SK-N-SH (cell line): ENCODE results near the gene NRP2. TPM values are rescaled to one million over a fixed set of nuclear protein-coding genes. Genes with fewer than 3 reads are reported as not detected.

Experiments
- CTCF ChIA-PET: fragments of 300-600, 350-600 bp; formaldehyde crosslinking; extraction: SDS; loops from one replicate; lab custom pipeline; 2021; lab: Yijun Ruan, JAX
- POLR2A ChIA-PET: fragments of 350-600 bp; sonication (Branson Sonifier 250); formaldehyde crosslinking; extraction: SDS; loops from one replicate; lab custom pipeline; 2020; ENCODE audit warnings: antibody characterized with exemption, inconsistent platforms; lab: Yijun Ruan, JAX
- DNase-seq: peaks from one replicate; pipeline ENCODE4 v3.0.0; 2012
- H2AFZ ChIP-seq: fragments of 200-600 bp; sonication (generic); 2 replicates; pipeline ENCODE4 v1.8.1; 2016; ENCODE audit warnings: antibody characterized with exemption, mild to moderate bottlenecking, low read depth
- H3F3A ChIP-seq: fragments of 200-600 bp; sonication (generic); replicated peaks from 2 replicates; pipeline ENCODE3; 2016; ENCODE audit warnings: antibody characterized with exemption, mild to moderate bottlenecking; ENCODE audit not compliant: insufficient read depth
- H3K27ac ChIP-seq, 2 experiments: fragments of 200-500 bp in 1 of 2; fragments of 200-600 bp in 1 of 2; sonication (Bioruptor generic) in 1 of 2; sonication (generic), shearing (Covaris generic) in 1 of 2; 2 replicates each; pipeline versions ENCODE4 v1.5.1 to v1.6.1; 2014 to 2016; ENCODE audit warnings: low read depth in 2 of 2, inconsistent platforms in 1 of 2, low read length in 1 of 2, mild to moderate bottlenecking in 1 of 2, mixed read lengths in 1 of 2
- H3K27me3 ChIP-seq: fragments of 200-600 bp; sonication (generic), shearing (Covaris generic); 2 replicates; pipeline ENCODE4 v1.6.1; 2016; ENCODE audit warnings: mixed run types; ENCODE audit not compliant: insufficient read depth
- H3K36me3 ChIP-seq, 2 experiments: fragments of 200-500 bp in 1 of 2; fragments of 200-600 bp in 1 of 2; sonication (Bioruptor generic) in 1 of 2; sonication (generic) in 1 of 2; replicated peaks in 1 of 2; 2 replicates each; pipeline versions ENCODE3 to v1.5.1; 2014 to 2016; ENCODE audit warnings: low read length in 1 of 2, mild to moderate bottlenecking in 1 of 2; ENCODE audit not compliant: insufficient read depth in 2 of 2, control insufficient read depth in 1 of 2
- H3K4me1 ChIP-seq, 2 experiments: fragments of 200-500 bp in 1 of 2; fragments of 200-600 bp in 1 of 2; sonication (Bioruptor generic) in 1 of 2; sonication (generic), shearing (Covaris generic) in 1 of 2; 2 replicates each; pipeline versions ENCODE4 v1.5.1 to v1.6.1; 2014 to 2016; ENCODE audit warnings: low read depth in 1 of 2, low read length in 1 of 2, mixed run types in 1 of 2; ENCODE audit not compliant: insufficient read depth in 2 of 2, control insufficient read depth in 1 of 2
- H3K4me2 ChIP-seq: fragments of 200-600 bp; sonication (generic), shearing (Covaris generic); 2 replicates; pipeline ENCODE4 v1.6.1; 2017; ENCODE audit warnings: mixed run types
- H3K4me3 ChIP-seq, 2 experiments: fragments of 200-500 bp in 1 of 2; fragments of 200-600 bp in 1 of 2; sonication (Bioruptor generic) in 1 of 2; sonication (generic), shearing (Covaris generic) in 1 of 2; 2 replicates each; pipeline versions ENCODE4 v1.5.1 to v1.8.1; 2014 to 2016; ENCODE audit warnings: low read depth in 2 of 2, inconsistent platforms in 1 of 2, low read length in 1 of 2, mild to moderate bottlenecking in 1 of 2, mixed read lengths in 1 of 2, moderate library complexity in 1 of 2
- H3K79me2 ChIP-seq: fragments of 200-600 bp; sonication (generic); 2 replicates; pipeline ENCODE4 v1.8.1; 2017; ENCODE audit warnings: mild to moderate bottlenecking; ENCODE audit not compliant: insufficient read depth
- H3K9ac ChIP-seq: fragments of 200-600 bp; sonication (generic); 2 replicates; pipeline ENCODE4 v1.6.1; 2017; ENCODE audit warnings: mixed run types
- H3K9me2 ChIP-seq: fragments of 200-600 bp; sonication (generic); 2 replicates; pipeline ENCODE4 v1.6.1; 2017; ENCODE audit warnings: mixed run types
- H3K9me3 ChIP-seq: fragments of 200-600 bp; sonication (generic); 2 replicates; pipeline ENCODE4 v1.6.1; 2017; ENCODE audit warnings: mixed run types, mild to moderate bottlenecking, moderate library complexity
- H4K20me1 ChIP-seq: fragments of 200-600 bp; sonication (generic); 2 replicates; pipeline ENCODE4 v1.6.1; 2017; ENCODE audit warnings: mild to moderate bottlenecking, mixed run types; ENCODE audit not compliant: insufficient read depth
- CTCF ChIP-seq: fragments of 200-600 bp; sonication (generic); IDR thresholded peaks from 2 replicates; pipeline ENCODE4 v1.6.1; 2017; ENCODE audit warnings: antibody characterized with exemption, mild to moderate bottlenecking, moderate library complexity
- ELF1 ChIP-seq: IDR thresholded peaks from 2 replicates; pipeline ENCODE4 v1.4.0; 2012
- EP300 ChIP-seq, 2 experiments: IDR thresholded peaks; 2 replicates each; pipeline versions ENCODE4 v1.4.0 to v1.6.1; 2012; ENCODE audit warnings: borderline replicate concordance in 1 of 2, low read depth in 1 of 2, low read length in 1 of 2
- FOSL2 ChIP-seq: IDR thresholded peaks from 2 replicates; pipeline ENCODE4 v1.4.0; 2012; ENCODE audit warnings: low read depth, mild to moderate bottlenecking, moderate library complexity, borderline replicate concordance
- FOXJ3 ChIP-seq: sonication (generic); formaldehyde crosslinking; IDR thresholded peaks from 2 replicates; pipeline ENCODE4 v1.5.1; 2020; ENCODE audit warnings: mild to moderate bottlenecking, missing genetic modification reagents
- FOXM1 ChIP-seq: IDR thresholded peaks from 2 replicates; pipeline ENCODE4 v1.4.0; 2012; ENCODE audit warnings: low read depth, mild to moderate bottlenecking
- GABPA ChIP-seq: IDR thresholded peaks from 2 replicates; pipeline ENCODE4 v1.4.0; 2012; ENCODE audit warnings: low read depth, mild to moderate bottlenecking
- JUND ChIP-seq: IDR thresholded peaks from 2 replicates; pipeline ENCODE4 v1.4.0; 2012
- MAX ChIP-seq: IDR thresholded peaks from 2 replicates; pipeline ENCODE4 v1.4.0; 2012; ENCODE audit warnings: low read depth
- MEF2A ChIP-seq: IDR thresholded peaks from 2 replicates; pipeline ENCODE4 v1.4.0; 2012; ENCODE audit warnings: low read depth, borderline replicate concordance
- NRF1 ChIP-seq: IDR thresholded peaks from 2 replicates; pipeline ENCODE4 v1.6.1; 2012; ENCODE audit warnings: low read depth, mild to moderate bottlenecking, low read length
- POLR2AphosphoS5 ChIP-seq: IDR thresholded peaks from 2 replicates; pipeline ENCODE4 v1.6.1; 2012; ENCODE audit warnings: low read depth, low read length
- TAF1 ChIP-seq: IDR thresholded peaks from 2 replicates; pipeline ENCODE4 v1.6.1; 2012; ENCODE audit warnings: low read depth, mild to moderate bottlenecking, low read length, moderate library complexity, borderline replicate concordance
- TEAD4 ChIP-seq: IDR thresholded peaks from 2 replicates; pipeline ENCODE4 v1.4.0; 2012; ENCODE audit warnings: mild to moderate bottlenecking, borderline replicate concordance; ENCODE audit not compliant: insufficient read depth
- USF1 ChIP-seq: IDR thresholded peaks from 2 replicates; pipeline ENCODE4 v1.4.0; 2012; ENCODE audit warnings: low read depth, borderline replicate concordance
- USF2 ChIP-seq: fragments of 150-350 bp; IDR thresholded peaks from 2 replicates; pipeline ENCODE4 v1.6.1; 2017; ENCODE audit warnings: antibody characterized with exemption, low read length, low read depth, borderline replicate concordance
- YY1 ChIP-seq: IDR thresholded peaks from 2 replicates; pipeline ENCODE4 v1.4.0; 2012; ENCODE audit warnings: low read depth, mild to moderate bottlenecking
- ZBTB33 ChIP-seq: IDR thresholded peaks from 2 replicates; pipeline ENCODE4 v1.4.0; 2012; ENCODE audit warnings: low read depth, borderline replicate concordance
- WGBS: methylation state at CpG from one replicate; pipeline ENCODE4 v1.1.6; 2017; ENCODE audit warnings: low lambda C conversion rate; 5-methylcytosine and 5-hydroxymethylcytosine counted together
- polyA plus RNA-seq, 3 experiments: library from polyadenylated mRNA; depleted of rRNA; stranded (reverse); fragments of >200 nt; gene quantifications; 2 replicates each; pipeline ENCODE4 v1.2.3, GENCODE V29; 2012

Gene NRP2
- polyA plus RNA-seq, 1 of the 3 experiments (the other 2 are of a cell fraction): 68.8 TPM

GRCh38 chr2:205739620-205740019 is 57.3 kb downstream of the NRP2 start (continued):
- TF ChIP-seq ZBTB33 (no peak), GABPA (no peak), USF1 (no peak), FOXJ3 (CRISPR knock-in tag) (no peak)

- TF ChIP-seq TEAD4 (no peak), ELF1 (no peak), NRF1 (no peak), USF2 (no peak), FOXM1 (no peak), TAF1 (no peak), USF1 (no peak), YY1 (no peak), JUND (no peak), MEF2A (no peak), MAX (no peak), POLR2AphosphoS5 (no peak), CTCF (no peak), EP300 (IDR thresholded peaks at IDR 0.05; ENCODE audit: borderline replicate concordance in 1 of 2, low read depth in 1 of 2, low read length in 1 of 2) (no peak), FOSL2 (no peak)
- WGBS: 100% methylated on average over 6 of the region's 8 CpGs
- no peak for DNase-seq
- CTCF ChIA-PET: interaction anchor here (1.0 to 1.1 kb wide), 3 partner anchors 9 to 208 kb away, joined by 3 to 4 read pairs (median 4); no protein-coding TSS in a partner anchor
- Histone ChIP-seq H3K27ac (no peak overlapping the region), H3K4me3 (no peak overlapping the region), H2AFZ (no peak overlapping the region), H3K9ac (no peak overlapping the region), H3K27me3 (no peaks in the 10 kb centered on the region), H3K4me1 (peaks cover 0 to 16% of the 10 kb centered on the region in 2 experiments; a peak in 1 of 4 replicates), H3K9me2 (no peaks in the 10 kb centered on the region), H3K79me2 (no peaks in the 10 kb centered on the region), H3F3A (no peaks in the 10 kb centered on the region), H3K4me2 (no peak overlapping the region), H4K20me1 (no peaks in the 10 kb centered on the region), H3K36me3 (peaks cover 63 to 72% of the 10 kb centered on the region in 2 experiments), H3K9me3 (no peaks in the 10 kb centered on the region)
- POLR2A ChIA-PET: no interaction called here
Measured at GRCh38 chr2:205740381-205740780, 58.1 kb downstream of the NRP2 start.
